ENCODE results near the gene PSME2. TPM values are rescaled to one million over a fixed set of nuclear protein-coding genes. Genes with fewer than 3 reads are reported as not detected.
A peak's percentile ranks its signal among the peaks of the same experiment; 100 is the strongest.

The PSME2 gene
- total RNA-seq, 1 donor from 2014 or later = 26.9 TPM

GRCh38 chr14:24149302-24149969 is 3.0 kb upstream of the PSME2 start:
- H3K36me3 ChIP-seq (ENCODE audit: control insufficient read depth, insufficient read depth, low read length) = peaks cover 24% of the 10 kb centered on the region
- no peak overlapping the region for H3K4me3 ChIP-seq (ENCODE audit: low read depth, low read length)
- FAIRE-seq (no peak), DNase-seq (ENCODE audit: low read depth) (no peak)
- H3K27me3 ChIP-seq (ENCODE audit: control insufficient read depth, insufficient read depth, low read length) = no peaks in the 10 kb centered on the region
- TF ChIP-seq CTCF (IDR thresholded peaks at IDR 0.05; ENCODE audit: insufficient read depth, low read length, severe bottlenecking) = no peak

- FAIRE-seq = no peak
- Histone ChIP-seq H3K36me3 (ENCODE audit: control insufficient read depth, insufficient read depth, low read length) (peaks cover 25% of the 10 kb centered on the region), H3K27me3 (ENCODE audit: control insufficient read depth, insufficient read depth, low read length) (no peaks in the 10 kb centered on the region)
These were observed 1.5 kb upstream of the PSME2 start for GRCh38 chr14:24147761-24148428.

GRCh38 chr14:24146978-24147760 is 759 bp upstream of the PSME2 start, which contains the start of gene RNF31:
TSS of gene RNF31 (plus strand) at chr14:24147498. CDS start at chr14:24147699, 201 bp downstream.
- H3K36me3 ChIP-seq (ENCODE audit: control insufficient read depth, insufficient read depth, low read length) = peaks cover 25% of the 10 kb centered on the region
- FAIRE-seq = no peak
- DNase-seq (ENCODE audit: low read depth) = peak; percentile 95
- H3K4me3 ChIP-seq (ENCODE audit: low read depth, low read length) = peak within 1 kb of the TSS; percentile 77
- TF ChIP-seq CTCF (IDR thresholded peaks at IDR 0.05; ENCODE audit: insufficient read depth, low read length, severe bottlenecking) = no peak
- no peaks in the 10 kb centered on the region for H3K27me3 ChIP-seq (ENCODE audit: control insufficient read depth, insufficient read depth, low read length)

More at GRCh38 chr14:24147761-24148428, 1.5 kb upstream of the PSME2 start:
- no peak for DNase-seq (ENCODE audit: low read depth)
- peak overlapping the region; percentile 77 for H3K4me3 ChIP-seq (ENCODE audit: low read depth, low read length)
- TF ChIP-seq CTCF (IDR thresholded peaks at IDR 0.05; ENCODE audit: insufficient read depth, low read length, severe bottlenecking) = no peak

- no peak for TF ChIP-seq CTCF (IDR thresholded peaks at IDR 0.05; ENCODE audit: insufficient read depth, low read length, severe bottlenecking)
- no peak for FAIRE-seq
- peak; percentile 71 for DNase-seq (ENCODE audit: low read depth)
- H3K4me3 ChIP-seq (ENCODE audit: low read depth, low read length) = peak overlapping the region; percentile 77
- no peaks in the 10 kb centered on the region for H3K27me3 ChIP-seq (ENCODE audit: control insufficient read depth, insufficient read depth, low read length)
- peaks cover 15% of the 10 kb centered on the region for H3K36me3 ChIP-seq (ENCODE audit: control insufficient read depth, insufficient read depth, low read length)
These were observed 539 bp downstream of the PSME2 start for GRCh38 chr14:24145690-24146452.

- no peak overlapping the region for H3K4me3 ChIP-seq (ENCODE audit: low read depth, low read length)
- peaks cover 11% of the 10 kb centered on the region for H3K36me3 ChIP-seq (ENCODE audit: control insufficient read depth, insufficient read depth, low read length)
- no peak for TF ChIP-seq CTCF (IDR thresholded peaks at IDR 0.05; ENCODE audit: insufficient read depth, low read length, severe bottlenecking)
- no peaks in the 10 kb centered on the region for H3K27me3 ChIP-seq (ENCODE audit: control insufficient read depth, insufficient read depth, low read length)
- DNase-seq (ENCODE audit: low read depth) = no peak
- FAIRE-seq = no peak
These were observed 1.2 kb downstream of the PSME2 start for GRCh38 chr14:24145219-24145618.

All from bronchial epithelial cell (primary cell).